GM21723 (cell line): Measurements from ENCODE around the gene WNT7A.

Experiments used
- ATAC-seq: cut with Tn5 transposase; IDR thresholded peaks from one replicate; pipeline ENCODE4 v1.9.1; 2021; ENCODE audit warnings: mild to moderate bottlenecking, moderate library complexity; ENCODE audit not compliant: unreplicated experiment

Gene WNT7A

DNA sequence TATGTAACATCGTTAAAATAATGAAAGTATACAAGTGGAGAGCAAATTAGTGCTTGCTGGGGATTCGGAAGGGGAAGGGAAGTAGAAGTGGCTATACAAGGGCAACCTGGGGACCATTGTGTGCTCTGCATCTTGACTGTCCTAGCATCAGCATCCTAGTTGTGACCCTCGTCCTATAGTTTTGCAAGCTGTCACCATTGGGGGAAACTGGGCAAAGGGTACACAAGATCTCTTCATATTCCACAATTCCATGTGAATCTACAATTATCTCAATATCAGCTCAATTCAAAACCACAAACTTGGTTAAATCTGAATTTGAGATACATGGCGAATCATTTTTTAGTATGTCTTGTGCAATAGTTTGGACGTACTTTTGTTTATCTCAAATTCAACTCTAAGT lies 30.9 kb downstream of the WNT7A start:
- ATAC-seq, result no peak

DNA sequence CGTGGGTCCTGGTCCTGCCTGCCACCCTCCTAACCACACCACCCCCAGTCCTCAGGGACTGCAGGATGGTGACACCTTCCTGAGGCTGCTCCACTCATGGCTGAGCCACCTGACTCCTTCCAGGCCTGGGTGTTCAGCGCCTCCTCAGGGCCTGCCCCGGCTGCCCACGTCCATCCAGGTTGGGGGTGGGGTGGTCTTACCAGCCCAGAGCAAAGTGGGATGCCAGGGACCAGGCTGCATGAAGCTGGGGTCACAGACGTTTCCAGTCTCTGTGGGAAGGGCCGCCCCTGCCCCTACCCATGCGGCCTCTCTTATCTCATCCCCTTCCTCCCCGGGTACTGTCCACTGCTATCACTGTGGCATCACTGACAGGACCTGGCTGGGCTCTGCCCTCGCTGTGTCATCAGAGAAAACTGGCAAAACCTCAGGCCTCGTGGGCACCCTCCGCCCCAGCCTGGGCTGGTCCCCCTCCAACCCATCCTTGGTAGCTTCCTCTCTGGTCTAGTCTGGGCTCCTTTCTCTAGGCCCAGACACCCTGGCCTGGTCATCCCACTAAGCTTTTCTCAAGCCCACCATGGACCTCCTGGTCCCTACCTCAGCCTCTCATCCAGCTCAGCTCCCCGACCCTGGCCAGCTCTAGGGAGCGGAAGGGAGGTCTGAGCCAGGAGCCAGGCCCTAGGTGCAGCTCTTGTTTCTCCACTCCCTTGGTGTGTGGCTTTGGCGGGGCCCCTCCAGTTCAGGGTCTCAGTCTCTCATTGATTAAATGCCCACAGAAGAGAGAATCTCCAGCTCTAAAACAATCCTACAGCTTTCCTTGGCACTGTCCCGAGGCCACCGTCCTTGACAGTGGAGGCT lies 32.9 kb downstream of the WNT7A start:
- no peak for ATAC-seq

DNA sequence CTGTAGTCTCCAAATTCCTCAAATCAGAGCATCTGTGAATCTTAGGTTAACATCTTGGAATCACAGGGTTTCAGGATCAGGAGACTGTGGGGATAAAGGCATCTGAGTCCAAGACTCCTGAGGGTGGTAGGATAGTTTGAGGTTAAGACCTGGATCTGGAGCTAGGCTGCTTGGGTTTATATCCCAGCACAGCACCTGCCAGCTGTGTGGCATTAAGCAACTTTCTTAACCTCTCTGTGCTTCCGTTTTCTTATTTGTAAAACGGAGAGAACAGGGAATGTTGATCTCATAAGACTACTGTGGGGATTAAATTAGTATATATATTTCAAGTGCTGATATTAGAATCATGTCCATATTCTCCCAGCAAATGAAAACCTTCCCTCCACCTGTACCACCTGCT lies 33.6 kb downstream of the WNT7A start:
- ATAC-seq, result no peak

DNA sequence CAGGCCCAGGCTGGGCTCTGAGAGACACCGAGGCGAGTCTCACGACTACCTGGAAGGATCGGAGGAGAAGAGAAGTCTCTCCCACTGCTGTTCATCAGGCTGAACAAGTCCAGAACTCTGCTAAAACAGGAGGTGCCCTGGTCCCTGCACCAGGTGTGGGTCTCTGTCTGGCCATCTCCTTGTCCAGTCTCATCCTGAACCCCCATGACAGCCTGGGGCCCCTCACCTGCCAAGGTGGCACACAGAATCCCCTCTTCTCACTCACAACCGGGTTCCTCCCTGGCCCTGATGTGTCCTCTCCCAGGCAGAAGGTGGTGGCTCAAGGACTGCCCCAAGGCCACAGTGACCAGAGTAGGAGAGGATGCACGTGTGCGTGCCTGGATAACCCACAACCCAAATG lies 34.1 kb downstream of the WNT7A start:
- no peak for ATAC-seq

DNA sequence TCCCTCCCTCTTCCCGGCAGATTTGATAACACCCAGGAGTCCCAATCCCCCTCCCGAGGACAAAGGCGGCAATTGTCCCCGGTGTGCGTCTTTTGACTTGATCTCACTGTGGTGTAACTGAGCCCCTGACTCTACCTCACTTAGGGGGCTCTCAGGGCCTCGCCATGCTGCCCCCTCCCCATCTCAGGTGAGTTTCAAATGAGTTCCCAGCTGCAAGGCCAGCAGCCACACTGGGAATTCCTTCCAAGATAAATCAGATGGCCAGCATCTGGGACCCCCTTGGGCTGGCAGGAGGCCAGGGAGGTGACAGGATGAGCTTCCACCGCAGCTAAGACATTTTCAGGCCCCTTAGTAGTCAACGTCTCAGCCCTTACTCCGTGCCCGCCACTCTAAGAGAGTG lies 35.0 kb downstream of the WNT7A start:
- ATAC-seq, result no peak

DNA sequence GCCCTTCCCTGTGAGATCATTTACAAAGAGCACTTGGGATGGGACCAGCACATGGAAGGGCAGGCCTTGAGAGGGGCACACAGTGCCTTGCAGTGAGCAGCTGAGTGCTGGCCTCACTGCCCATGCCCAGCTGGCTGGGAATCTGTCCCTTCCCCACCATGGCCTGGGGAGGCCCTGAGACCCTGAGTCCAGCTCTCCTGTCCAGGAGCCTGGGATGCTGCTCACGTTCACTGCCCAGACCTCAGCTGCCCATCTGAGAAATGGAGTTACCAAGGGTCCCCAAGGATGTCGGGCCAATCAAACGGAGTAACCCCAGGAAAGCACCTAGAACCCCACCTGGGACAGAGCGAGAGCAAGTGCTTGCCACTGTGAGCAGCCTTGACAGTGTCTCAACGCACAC lies 35.6 kb downstream of the WNT7A start:
- no peak for ATAC-seq

DNA sequence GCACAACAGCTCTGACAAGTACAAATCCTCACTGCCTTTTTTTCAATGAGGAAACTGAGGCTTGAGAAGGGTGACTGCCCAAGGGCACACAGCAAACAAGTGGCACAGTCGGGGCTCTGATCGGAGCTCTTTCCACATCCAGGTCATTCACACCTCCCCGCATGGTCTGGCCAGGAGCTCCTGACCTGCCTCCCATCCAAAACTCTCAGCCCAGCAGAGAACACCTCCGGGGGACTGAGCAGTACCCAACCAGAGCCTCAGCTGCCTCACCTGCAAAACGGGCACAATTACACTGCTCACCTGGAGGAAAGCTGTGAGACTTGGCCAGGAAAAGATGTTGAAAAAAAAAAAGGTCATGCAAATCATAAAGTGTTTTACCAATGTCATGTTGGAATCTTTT lies 36.5 kb downstream of the WNT7A start:
- no peak for ATAC-seq

DNA sequence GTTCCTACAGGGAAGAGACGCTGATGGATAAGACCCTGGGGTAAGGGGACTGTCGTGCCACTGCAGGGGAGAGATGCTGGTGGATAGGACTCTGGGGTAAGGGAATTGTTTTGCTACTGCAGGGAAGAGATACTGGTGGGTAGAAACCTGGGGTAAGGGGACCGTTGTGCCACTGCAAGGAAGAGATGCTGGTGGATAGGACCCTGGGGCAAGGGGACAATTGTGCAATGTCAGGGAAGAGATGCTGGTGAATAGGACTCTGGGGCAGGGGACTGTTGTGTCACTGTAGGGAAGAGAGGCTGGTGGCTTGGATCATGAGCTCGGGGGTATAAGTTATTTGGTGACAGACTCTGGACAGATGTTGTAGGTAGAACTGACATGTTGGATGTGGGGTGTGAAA lies 37.6 kb downstream of the WNT7A start:
- ATAC-seq, result no peak

DNA sequence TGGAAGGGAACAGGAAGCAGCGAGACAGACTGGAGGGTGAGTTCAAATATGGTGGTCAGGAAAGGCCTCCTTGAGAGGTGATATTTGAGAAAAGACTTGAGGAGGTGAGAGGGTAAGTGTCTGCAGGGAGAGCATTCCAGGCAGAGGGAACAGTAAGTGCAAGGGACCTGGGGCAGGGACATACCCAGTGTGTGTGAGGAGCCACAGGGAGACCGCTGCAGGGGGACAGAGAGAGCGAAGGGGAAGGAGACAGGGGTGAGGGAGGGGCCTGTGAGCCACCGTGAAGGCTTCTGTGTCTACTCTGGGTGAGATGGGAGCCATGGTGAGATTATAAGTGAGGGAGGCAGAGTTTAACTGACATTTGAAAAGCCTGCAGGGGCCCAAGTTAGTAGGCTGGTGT lies 38.0 kb downstream of the WNT7A start:
- ATAC-seq, result no peak

DNA sequence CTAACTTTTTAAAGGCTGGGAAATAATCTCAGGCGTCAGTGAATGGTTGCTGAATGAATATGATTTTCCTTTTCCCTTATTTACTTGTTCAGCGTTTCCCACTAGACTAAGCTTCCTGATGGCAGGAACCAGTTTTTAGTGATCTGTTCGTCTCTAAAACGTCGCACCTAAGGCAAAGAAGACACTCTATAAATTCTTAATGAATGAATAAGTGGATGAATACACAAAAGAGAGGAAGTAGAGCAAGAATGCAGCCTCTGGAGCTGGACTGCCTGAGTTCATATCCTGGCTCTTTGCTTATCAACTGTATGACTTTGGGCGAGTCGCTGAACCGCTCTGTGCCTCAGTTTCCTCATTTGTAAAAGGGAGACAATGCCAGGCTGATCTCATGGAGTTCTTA lies 38.7 kb downstream of the WNT7A start:
- ATAC-seq, result no peak

DNA sequence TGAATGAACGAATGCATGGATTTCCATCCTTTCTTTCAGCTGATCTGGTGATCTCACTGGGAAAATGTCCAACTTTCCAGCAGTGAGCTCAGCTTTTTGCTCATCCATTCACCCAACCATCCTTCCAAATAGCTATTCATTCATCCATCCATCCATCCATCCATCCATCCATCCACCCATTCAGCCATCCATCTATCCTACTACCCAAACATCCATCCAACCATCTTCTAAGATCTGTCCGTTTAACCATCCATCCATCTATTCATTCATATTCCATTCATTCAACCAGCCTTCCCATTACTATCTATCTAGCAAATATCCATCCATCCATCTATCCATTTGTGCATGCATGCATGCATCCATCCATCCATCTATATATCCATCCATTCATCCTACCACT lies 39.4 kb downstream of the WNT7A start:
- no peak for ATAC-seq

DNA sequence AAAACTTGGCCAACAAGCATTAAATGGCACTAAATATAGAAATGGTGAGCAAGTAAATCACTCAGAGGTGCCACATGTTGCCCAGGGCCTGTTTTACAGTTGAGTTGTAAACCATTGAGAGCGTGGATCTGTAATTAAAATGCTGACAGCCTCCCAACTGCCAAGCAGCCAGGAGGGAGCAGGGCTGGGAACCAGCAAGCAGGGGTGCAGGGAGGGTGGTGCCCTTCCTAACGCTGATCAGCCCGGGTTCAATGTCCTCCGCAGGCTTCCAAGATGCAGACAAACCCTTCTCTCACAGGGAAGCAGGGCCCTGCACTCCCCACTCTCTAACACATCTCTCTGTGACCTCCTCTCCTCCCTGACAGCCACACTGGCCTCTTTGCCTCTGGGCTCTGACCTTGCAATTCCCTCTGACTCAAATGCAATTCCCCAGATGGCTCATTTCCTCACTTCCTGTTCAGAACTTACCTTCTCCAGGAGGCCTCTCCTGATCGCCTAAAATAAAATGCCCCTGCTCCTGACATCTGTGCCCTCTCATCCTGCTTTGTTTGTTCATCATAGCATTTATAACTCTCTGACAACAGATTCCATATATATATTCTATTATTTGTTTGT lies 40.0 kb downstream of the WNT7A start:
- ATAC-seq, result no peak

DNA sequence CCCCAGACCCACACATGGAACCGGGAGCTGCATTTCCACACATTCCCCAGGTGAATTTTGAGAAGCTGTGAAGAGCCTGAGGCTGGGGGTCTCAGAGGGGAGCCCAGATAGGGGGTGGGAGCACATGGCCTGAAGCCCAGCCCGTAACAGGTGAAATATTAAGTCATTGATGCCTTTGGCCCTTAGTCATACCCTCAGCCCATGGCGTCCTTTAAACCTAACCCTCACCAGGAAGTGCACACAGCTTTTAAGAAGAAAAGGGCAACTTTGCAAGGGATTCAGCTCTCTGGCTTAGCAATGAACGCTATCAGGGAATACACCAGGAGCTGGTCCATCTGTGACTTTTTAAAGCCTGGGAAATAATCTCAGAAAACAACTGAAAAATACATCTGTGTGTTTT lies 40.6 kb downstream of the WNT7A start:
- no peak for ATAC-seq

DNA sequence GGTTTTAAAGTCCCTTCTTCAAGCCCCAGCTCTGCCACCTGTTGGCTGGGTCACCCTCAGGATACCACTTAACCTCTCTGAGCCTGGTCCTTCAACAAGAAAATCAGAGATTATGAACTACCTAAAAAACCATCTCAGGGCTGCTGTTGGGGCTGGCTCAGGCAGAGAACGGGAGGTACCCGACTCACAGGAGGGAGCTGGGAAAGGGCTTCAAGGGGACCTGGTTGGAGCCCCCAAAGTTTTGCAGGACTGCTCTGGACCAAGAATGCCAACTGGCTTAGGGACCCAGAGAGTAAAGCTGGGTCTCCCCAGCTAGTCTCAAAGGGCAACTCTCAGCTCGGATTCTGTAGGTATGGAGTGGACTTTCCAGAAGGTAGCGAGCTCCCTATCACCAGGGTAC lies 41.5 kb downstream of the WNT7A start:
- ATAC-seq, result no peak

DNA sequence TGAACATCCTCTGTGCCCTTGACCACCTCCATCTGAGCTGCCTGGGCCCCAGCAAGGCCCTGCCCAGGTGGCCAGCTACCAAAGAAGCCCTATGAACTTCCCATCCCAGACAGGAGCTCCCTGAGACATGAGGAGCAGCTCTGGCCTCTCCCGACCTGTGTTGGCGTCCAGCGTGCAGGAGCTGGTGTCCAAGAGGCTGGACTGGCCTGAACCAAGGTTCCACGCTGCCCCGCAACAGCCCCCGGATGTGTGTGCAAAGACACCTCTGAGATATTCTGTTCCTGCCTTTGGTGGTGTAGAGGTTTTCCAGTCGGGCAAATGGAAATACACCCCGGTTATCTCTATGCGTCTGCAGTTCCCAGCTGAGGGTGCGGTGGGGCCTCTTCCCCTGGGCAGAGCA lies 42.1 kb downstream of the WNT7A start:
- no peak for ATAC-seq

DNA sequence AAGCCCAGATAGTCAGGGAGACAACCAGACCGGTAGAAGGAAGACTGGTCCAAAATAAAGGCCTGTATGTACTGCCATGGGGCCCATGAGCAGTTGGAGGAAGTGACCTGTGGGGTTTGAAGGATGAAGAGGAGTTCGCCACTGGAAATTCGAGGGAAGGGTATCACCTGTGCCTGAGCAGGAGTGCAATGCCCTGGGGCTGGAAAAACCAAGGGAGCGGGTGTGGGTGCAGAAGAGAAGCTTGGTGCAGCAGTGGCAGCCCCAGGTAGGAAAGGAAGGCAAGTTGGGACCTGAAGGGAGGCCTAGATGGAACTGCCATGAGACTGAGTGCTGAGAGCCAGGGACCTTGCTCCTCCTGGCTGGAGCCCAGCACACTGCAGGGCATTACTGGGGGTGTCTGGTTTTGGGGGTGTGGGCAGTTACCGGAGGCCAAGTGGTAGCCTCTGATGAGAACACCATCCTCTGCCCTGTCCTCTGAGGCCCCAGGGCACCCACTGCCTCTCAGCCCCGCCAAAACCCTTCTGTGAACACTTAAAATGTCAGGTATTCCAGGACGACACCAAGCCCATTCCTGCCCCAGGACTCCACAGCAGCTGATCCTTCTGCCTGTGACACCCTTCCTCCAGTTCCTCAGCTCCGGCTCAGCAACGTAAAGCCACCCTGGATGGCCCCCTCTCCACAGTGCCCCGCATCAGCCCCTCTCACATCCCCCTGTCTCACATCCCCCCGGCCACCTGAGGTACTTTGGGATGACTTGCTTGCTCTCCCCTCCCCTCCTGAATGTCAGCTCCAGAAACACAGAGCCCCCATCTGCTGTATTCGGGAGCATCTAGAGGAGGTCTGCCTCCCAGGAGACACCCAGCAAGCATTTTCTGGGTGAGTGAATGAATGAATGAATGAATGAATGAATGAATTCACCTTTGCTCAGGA lies 42.9 kb downstream of the WNT7A start:
- no peak for ATAC-seq

DNA sequence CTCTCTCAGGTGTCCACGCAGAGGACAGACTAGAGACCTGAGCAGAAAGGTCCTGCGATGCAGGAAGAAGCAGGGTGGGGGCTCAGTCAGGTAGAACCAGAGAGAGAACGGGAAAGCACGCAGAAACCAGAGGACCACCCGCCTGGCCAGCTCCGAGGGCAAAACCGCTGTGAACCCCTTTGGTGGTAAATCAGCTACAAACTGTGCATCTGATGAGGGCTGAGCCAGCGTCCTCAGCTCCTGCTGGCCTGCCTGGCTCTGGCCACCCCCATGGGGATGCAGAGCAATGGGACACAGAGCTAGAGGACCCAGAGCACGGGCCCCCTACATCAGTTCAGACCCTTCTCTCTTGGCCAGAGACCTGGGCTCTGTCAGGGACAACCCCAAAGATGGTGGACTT lies 44.6 kb downstream of the WNT7A start:
- no peak for ATAC-seq

DNA sequence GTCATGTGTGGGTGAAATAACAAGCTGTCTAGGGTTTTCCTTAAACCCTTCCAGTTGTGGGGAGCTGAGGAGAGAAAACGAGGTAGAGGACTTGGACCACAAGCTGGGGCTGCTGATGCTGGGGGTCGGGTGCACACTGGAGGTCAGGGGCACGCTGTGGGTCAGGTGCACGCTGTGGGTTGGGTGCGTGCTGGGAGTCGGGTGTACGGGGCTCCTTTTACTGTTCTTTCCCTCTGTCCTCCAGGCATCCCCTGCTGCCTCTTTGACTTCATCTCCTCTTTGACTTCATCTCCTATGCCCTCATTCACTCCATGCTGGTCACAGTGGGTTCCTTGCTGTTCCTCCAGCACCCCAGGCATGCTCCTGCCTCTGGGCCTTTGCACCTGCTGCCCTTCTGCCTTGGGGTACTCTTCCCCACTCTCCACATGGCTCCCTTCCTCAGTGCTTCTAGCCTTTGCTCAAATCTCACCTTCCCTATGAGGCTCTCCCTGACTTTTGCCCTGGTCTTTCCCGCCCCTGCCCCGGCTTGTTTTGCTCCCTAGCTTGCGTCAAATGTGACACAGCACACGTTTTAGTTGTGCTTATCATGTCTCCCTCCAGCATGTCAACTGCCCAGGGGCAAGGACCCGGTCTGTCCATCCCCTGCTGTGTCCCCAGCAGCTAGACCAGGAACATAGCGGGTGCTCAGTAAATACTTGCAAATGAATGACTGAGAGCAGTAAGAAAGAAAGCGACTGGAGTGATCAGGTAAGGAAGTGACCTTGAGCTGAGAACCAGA lies 45.4 kb downstream of the WNT7A start:
- ATAC-seq, result no peak

DNA sequence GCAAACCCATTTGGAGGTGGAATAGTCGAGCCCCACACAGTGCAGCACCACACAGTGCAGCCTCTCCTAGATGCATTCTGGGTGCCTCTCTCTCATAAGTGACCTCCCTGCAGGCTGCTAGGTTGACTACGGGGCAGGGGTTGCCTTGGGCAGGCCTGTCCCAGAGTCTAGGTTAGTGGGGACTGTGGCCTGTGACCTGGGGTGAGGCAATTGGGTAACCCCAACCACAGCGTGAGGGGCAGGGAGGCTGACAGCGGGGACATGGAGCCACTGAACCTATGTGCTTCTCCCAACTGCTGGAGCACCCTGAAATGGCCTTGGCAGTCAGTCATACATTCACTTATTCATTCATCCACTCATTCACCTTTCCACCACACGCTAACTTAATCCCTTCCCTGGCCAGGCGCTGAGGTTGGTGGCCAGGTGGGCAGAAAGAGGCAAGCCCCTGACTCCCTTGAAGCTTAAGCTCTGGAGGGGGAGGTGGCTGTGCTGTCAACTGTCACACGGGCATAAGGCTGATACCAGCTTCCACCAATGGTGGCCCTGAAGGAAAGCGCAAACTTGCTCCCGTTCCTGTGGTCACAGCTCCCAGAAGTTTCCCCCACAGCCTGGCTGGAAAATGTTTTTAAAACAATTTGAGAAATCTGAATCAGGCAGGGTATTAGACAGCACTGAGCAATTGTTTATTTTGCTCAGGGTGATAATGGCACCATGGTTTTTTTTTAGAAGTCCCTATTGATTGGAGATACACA lies 46.2 kb downstream of the WNT7A start:
- no peak for ATAC-seq

DNA sequence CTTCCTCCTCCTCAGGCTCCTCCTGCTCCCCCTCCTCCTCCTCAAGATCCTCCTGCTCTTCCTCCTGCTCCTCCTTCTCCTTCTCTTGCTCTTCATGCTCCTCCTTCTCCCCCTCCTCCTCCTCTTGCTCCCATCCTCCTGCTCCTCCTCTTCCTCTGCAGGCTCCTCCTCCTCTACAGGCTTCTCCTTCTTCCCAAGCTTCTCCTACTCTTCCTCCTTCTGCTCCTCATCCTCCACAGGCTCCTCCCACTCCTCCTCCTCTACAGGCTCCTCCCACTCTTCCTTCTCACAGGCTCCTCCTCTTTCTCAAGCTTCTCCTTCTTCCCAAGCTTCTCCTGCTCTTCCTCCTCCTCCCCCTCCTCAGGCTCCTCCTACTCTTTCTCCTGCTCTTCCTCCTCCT lies 47.7 kb downstream of the WNT7A start:
- ATAC-seq, result no peak
